Measurements from ENCODE around the gene CELF4.

The CELF4 gene

DNA sequence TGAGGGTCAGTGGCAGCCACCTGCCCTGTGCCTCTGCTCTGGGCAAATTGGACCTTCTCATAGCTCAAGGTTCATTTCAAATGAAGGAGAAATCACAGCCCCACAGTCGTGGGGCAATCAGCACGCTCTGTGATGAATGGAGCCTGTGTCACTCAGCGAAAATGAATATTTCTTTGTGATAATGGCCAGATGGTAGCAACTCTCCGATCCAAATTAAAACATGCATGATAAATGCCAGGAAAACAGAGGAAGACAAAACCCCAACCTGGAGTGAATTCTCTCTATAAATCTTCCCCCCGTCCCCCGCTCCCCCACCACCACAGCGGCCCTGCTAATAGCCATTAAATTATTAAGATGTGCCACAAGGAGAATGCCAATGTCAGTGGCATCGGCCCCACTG lies 258.4 kb downstream of the CELF4 start:
- DNase-seq = no peak

DNA sequence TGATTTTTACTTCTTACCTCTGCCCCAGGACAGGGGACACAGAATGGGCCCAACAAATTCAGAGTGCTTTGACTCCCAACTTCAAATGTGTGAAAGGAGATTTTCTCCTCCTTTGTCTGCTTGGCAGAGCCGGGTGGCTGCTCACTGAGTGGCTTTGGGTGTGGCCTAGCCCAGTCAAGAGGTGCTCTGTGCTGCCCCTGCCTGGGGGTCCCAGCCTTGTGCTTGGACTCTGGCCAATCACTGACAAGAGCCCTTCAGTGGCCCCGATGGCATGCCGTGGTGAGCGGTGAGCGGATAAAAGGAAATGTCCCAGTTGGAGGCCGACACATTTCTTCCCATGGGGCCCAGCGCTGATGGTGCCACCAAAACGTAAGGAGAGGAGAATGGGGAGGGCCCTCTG lies 259.2 kb downstream of the CELF4 start:
- DNase-seq = no peak

DNA sequence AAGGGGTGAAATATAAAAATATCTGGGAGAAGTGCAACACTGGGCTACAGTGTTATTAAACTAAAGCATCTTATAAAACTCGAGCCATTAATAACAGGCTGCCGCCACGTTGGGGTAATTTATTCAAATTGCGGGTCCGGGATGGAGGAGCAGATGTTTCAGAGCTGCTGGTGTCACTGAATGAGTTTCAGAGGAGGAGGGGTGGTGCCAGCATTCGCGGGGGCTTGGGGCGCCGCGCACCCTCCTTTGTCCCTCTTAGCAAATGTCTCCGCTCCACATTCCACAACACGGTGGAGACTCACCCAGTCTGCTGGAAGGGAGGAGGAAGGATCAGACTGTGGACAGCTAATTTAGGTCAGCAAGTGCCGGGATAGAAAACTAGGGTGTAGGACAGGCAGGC lies 260.5 kb downstream of the CELF4 start:
- no peak for DNase-seq

DNA sequence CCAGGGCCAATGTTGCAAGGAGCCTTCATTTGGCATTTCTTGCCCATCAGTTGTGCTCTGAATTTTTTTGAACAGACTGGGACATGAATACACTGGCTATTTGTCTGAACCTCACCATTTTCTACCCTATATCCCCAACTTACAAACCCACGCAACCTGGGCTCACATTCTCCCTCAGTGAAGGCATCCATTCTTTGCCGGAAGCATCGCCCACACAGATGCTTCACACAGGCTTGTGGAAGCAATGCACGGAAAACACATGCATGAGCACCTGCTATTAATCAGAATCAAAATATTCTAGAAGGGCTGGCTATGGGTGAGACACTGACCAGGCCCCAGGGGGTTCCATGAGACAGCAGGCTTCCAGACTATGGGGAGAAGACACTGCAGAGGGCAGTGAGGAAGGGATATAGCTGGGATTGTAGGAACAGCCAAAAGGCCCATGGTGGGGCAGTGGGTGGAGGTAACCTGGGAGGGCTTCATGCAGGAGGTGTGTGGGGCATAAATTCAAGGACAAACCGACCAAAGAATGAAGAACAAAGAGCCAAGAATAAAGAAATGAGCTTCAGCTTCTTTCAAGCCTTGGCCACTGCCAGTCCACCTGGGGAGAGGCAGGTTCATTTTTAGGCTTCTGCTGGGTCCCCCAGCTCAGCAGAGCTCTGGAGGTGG lies 261.5 kb downstream of the CELF4 start:
- DNase-seq = no peak

DNA sequence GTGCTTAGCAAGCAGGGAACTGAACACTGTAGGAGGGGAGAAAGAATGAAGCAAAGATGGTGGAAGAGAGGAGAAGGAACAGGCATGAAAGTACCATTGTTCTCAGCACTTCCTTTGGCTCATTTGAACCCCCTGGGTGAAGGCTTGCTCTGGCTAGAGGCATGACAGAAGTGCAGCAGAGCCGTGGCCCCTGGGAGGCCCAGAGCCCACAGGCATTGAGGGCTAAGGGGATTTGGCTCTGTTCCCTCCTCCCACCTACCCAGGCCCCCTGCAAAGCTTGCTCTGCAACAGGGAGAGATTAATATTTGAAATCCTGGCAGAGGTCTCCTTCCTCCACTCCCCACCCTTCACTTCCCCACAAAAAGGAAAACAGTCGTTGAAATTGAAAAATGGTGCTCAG lies 262.6 kb downstream of the CELF4 start:
- DNase-seq = no peak

DNA sequence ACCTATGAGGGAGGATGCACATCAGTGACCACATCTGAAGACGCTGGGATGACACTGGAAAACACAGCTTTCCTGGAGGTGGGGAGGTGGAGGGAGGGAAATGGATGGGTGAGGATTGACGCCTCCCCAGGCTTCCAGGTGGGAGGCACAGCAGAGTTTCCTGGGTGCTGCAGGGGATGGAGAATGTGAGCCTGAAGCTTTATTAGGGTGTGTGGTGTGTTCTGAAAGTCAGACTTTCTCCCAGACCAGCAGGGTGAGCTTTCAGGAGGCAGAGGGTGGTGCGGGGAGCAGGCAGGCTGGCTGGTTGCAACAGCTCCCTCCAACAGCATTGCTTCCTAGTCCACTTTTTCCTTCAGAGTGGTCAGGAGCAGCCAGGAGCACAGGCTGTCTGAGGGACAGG lies 263.1 kb downstream of the CELF4 start:
- no peak for DNase-seq

DNA sequence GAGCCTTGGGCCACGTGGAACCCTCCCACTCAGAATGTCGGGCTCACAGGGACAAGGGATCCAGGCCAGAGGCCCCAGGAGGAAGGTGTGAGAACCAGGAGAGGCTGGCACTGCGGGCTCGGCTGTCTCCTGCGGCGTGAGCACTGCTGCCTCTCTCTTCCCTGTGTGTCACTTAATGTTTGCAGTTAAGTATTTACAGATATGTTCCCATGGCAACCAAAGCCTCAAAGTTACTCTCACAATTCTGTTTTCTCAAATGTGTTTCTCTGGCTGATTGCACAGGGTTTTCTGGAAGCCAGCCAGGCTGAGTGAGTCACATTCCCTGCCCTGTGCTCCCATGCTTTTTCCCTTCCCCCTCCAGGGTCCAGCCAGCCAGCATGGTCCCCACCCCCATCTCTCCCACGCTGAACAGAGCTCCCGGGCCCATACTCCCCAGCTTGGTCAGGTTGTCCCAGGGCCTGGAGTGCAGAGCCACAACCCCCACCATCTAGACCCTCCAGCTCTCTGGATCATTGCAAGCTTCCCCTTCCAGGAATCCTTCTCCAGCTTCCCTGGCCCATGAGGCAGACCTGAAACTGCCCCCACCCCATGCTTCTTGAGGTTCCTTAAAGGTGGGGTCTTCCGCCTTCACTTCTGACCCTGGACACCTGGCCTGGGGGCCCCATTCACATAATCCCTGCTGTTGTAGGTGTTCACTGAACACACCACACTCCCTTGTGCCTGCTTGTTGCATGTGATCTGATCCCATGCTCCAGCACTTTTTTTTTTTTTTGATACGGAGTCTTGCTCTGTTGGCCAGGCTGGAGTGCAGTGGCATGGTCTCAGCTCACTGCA lies 265.9 kb downstream of the CELF4 start:
- DNase-seq = no peak

DNA sequence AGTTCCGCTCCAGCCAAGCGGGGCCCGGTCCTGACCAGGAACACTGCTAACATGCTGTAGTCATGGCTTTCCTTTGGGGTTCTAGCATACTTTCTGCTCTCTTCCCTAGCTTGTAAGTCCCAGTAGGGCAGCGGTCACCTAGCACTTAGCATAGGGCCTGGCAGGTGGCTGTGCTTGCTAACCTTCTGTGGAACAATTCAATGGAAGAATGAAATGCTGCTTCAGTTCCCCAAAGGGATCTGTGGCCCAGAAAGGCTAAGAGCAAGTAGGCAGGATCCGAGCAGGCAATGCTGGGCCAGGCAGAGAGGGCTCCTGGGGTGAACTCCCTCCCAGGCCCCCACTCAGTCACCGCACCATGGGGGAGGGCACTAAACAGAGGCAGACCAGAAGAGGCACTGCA lies 266.8 kb downstream of the CELF4 start:
- DNase-seq = no peak

DNA sequence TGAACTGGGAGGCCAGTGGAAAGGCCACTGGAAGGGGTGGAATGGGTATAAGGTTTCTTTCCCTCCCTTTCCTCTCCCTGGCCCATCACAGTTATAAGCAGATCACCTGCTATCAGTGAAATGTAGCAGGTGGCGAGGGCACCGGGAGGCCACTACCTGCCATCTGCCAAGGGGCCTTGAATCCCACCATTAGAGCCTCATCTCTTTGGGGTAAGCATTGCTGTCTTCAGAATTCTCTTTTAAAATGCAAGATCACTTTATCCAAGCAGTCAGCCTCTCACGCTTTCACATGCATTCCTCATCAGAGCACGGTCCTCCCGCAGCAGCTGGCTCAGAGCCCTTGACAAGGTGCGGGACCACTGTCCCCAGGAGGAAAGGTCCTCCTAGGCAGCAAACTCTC lies 268.5 kb downstream of the CELF4 start:
- DNase-seq = no peak

DNA sequence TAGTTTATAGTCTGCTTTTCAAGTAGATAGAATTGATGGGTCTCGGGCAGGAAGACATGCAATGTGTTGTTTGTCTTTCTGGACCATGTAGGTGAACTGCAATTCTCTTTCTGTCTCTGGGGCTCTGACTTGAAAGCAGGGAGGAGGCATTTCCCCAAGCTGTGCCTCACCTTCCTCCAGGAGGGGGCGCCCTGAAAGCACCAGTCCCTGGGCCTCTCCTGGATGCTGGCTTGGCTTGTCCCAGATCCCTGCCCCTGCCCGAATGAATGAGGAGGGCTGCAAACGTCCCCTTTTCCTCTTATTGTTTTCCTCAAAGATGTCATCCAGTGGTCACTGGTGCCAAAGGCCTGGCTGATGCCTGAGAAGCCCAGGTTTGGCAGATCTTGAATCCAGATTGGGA lies 270.6 kb downstream of the CELF4 start:
- peak; percentile 53 for DNase-seq

DNA sequence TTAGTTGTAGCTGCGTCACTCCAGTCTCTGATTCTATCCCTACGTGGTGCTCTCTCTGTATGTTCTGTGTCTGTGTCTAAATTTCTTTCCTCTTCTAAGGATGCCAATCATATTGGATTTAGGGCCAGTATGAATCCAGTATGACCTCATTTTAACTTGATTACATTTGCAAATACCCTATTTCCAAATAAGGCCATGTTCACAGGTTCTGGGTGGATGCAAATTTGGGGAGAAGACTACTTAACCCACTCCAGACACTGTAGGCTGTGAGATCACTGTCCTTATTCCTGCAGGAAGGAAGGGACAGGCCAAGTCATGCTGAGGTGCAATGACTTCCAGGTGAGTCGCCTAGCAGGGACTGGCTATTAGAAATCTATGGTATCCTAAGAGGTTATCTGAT lies 272.2 kb downstream of the CELF4 start:
- DNase-seq = no peak

DNA sequence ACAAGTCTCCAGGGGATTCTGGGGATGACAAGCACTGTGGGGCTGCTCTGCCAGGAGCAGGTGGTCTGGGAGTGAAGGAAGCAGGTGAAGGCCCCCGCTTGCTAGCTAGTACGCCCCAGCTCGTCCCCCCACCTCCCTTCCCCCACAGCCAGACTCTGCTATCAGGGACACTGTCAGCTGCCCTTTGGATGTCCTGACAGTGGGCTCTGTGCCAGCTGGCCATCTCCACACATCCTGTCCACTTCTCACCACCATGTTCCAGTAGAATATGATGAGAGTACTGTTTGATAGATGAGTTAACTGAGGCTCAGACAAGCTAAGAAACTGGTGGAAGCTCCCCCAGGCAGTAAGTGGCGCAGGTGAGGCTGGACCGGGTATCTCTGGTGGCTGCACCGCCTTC lies 276.2 kb downstream of the CELF4 start:
- no peak for DNase-seq

DNA sequence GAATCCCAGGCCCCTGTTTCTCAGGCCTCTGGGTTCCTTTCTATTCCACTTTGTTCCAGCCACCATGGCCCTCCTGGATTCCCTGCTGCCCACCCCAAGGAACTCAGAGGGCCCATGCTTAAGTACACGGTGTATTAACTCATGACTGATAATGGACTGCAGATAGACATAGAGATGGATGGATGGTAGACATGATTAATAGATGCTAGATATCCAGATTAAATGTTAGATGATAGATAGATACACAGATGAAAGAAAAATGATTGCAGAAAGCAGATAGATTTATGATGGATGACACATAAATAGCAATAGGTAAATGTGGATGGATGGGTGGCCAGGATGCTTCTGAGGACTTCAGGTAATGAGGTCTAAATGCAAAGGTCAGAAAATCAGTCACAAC lies 278.0 kb downstream of the CELF4 start:
- no peak for DNase-seq

DNA sequence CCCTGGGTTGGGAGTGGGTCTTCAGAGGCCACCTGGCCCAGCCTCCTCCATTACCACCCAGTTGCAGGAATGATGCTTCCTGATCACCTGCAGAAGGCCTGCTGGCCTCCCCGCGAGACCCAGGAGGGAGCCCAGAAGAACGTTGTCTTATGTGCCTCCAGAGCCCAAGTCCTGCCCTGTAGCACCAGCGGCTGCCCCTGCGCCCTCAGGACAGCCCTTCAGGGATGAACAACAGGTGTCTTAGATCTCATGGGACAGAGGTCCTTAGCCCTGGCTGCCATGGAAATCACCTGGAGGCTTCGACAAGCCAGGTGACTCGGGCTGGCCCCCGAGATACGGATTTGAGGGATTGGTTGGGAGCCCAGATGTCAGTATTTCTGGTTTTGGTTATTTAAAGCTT lies 278.8 kb downstream of the CELF4 start:
- no peak for DNase-seq

DNA sequence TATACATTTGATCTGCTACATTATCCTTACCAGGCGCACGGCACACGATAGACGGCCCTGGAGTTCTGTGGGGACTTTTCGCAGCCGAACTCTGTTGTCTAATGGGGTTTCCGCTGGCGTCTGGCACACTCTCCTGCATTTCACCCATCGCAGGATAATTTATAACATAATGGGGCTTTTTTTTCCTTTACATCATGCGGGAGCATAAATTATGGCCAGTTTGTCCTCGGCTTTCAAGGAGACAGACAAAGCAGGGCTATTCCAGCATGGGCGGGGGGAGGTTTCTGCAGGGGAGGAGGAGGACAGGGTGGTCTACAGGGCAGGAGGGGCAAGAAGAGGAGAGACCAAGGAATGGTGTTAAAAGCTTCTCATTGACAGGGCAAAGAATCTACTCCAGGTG lies 279.8 kb downstream of the CELF4 start:
- DNase-seq = no peak

DNA sequence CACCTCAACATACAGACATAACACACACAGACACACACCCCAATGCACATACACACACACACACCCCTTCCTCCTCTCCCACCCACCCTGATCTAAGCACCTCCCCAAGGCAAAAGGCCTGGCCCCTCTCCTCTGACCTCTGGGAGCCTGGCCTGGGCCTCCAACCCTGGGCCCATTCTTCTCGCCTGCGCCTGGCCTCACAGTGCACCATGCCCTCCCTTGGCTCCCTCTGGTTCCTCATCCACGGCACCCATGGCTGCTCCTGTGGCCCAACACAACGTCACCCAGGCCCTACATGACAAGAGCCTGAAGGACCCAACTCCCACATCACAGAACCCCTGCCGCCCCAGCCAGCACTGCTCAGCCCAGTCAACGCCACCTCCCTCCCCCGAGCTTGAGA lies 281.3 kb downstream of the CELF4 start:
- no peak for DNase-seq

DNA sequence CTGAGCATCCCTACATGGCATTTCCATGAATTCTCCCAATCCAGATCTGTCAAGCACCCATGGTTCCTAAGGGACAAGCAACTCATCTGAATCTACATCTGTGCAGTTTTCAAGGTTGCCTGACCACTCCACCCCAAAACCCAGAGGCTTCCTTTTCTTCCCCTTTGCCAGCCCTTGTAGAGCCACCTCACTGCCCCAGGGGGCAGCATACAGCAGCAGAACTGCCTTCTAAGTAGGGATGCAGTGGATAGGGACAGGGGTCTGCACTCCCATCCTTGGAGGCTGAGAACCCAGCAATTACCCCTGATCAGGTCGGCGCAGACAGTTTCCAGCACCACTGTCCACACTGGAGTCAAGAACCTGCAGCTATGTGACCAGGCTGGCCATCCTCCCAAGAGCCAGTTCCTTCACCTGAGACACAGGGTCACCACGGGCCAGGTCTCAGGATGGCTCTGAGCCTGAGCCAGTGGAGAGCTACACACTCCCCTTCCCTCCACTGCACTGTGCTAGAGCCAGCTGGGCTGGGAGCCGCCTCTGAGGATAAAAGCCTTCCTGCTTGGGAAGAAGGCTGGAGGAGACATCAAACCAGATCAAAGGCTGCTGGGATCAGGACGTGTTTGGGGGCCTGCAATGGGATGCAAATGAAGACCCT lies 283.1 kb downstream of the CELF4 start:
- DNase-seq = no peak

DNA sequence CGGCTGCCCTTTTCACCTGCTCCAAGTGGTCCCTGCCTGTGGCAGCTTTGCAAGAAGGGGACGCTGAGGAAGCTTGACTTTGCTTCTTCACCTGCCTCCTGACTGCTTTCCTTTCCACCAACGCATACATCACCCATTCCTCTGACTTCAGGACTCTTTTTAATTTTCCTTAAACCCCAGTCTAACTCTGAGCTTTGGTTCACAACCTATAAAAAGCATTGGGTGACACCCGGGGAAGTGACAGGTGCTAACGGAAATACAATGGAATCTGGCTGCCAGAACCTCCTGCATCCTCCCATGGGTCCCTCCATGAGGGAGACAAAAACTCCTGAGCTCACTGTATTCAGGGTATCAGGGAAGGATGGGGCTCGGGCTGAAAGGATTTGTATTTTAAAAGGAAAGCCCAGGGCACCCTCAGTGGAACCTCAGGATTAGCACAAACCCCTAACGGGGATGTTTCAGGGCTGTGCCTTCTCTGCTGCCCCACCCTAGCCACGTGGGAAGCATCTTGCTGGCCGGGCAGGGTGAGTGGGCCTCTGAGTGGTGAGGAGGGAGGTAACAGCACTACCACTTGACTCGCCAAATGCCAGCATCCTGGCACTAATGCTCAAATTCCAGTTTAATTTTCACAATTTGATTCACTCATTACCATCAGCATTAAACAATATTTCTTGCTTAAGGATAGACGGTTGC lies 284.8 kb downstream of the CELF4 start:
- DNase-seq = no peak

DNA sequence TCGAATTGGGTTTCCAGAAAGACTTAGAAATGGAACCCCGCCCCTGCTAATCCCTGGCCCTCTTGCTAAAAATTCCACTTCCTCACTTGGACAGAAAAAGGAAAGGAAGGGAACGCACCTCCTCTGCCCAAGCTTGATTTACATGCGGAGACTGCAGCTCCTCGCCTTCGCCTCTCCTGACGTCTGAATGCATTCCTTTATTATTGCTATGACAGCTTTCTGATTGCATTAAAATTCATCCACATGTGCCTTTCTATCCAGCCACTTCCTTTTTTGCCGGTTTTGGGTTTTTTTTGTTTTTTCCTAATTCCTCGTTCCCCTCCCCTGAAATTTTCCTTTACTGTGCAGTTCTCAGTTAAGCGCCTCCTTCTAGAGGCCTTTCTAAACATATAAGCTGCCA lies 287.8 kb downstream of the CELF4 start:
- DNase-seq = no peak

DNA sequence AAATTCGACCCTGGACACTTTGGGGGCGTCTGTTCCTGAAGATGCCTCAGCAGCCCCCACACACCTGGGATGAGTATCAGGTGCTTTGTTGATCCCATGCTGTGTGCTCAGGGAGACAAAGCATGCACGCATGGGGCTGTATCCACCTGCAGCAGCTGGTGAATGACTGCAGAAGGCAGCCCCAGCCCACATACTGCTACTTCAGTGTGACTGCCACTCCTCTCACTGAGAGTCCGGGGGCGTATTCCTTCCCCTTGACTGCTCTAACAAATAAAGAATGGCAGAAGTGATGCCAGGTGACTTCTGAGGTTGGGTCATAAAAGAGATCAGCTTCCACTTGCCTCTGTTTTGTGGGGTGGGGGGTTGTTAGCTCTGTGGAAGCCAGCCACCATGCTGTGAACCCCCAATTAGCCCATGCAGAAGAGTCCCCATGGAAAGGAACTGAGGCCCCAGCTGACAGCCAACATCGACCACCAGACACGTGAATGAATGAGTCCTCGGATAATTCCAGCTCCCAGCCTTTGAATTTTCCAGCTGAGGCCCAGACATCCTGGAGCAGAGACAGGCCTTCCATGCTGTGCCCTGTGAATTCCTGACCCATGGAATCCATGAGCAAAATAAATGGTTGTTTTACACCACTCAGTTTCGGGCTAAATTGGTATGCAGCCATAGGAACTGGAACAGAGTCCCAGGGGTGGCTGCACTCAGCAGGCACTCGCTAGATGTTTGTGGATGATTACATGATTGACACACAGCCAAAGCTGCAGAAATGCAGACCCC lies 289.3 kb downstream of the CELF4 start:
- DNase-seq = no peak

DNA sequence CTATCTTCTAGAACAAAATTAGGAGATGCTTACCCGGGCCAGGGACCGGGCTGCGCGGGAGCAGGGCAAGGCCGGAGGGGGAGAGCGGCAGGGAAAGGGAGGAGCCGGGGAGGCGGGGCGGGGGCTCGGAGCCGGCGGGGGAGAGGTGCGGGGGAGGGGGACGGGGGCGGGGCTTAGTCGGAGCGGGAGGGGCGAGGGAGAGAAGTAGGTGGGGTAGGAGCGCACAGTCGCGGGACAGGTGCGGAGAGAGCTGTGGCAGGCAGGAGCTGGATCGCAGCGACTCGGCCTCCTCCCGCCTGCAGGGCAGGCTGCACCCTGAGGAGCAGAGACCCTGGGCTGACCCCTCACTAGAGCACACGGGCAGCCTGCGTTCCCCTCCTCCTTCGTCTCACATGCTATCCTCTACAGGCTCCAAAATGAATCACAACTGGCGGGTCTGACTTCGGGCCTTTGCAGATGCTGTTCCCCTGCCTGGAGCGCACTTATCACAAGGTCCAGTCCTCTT lies 290.3 kb downstream of the CELF4 start:
- no peak for DNase-seq
